ENCODE results near the gene KCNIP1. TPM values are rescaled to one million over a fixed set of nuclear protein-coding genes. Genes with fewer than 3 reads are reported as not detected.
"Not testable (repeated sequence)": the region's sequence is repeated elsewhere in the genome, so short reads cannot be mapped to it uniquely, and the experiment has no call there.

Gene KCNIP1
- total RNA-seq, 1 donor from 2014 or later, result not detected

DNA sequence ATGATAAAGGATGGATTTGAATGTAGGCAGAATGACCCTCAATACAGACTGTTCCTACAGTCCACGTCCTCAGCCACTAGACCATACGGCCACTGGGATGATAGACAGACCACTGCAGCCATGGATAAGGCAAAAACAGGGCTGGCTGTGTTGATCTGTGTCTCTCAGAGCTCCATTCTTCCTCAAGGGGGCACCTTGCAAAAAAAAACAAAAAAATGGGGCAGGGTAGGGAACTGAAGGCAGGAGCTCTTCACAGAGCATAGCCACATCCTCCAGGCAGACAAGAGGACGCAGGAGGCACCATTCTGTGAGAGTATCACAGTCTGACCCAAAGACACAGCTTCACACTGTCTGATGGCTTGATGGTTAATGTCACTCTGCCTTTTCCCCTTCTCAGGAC lies 218.5 kb downstream of the KCNIP1 start:
- ATAC-seq, result no peak

GRCh38 chr5:170731052-170731451 lies 227.2 kb downstream of the KCNIP1 start:
- no peak for ATAC-seq

GRCh38 chr5:170732685-170733084 lies 228.9 kb downstream of the KCNIP1 start:
- ATAC-seq, result no peak

- ATAC-seq, result no peak
Measured at GRCh38 chr5:170736966-170737365, 233.1 kb downstream of the KCNIP1 start.

- ATAC-seq, result no peak
Measured at GRCh38 chr5:170737591-170737990, 233.8 kb downstream of the KCNIP1 start.

GRCh38 chr5:170738840-170739239 lies 235.0 kb downstream of the KCNIP1 start:
- no peak for ATAC-seq

DNA sequence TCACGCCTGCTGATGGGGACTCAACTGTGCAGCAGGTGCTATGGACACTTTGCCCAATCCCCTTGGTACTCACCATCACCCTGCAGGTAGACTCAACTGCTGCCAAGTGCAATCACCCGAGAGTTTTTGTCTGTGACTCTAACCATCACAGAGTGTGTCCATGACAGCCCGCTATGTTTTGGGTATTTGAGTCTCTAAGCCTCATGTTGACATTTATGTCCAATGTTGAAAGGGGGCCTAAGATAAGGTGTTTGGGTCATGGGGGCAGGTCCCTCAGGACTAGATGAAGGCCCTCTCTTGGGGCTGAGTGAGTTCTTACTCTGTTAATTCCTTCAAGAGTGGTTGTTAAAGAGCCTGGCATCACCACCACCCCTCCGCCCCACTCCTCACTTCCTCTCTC lies 235.6 kb downstream of the KCNIP1 start:
- no peak for ATAC-seq

DNA sequence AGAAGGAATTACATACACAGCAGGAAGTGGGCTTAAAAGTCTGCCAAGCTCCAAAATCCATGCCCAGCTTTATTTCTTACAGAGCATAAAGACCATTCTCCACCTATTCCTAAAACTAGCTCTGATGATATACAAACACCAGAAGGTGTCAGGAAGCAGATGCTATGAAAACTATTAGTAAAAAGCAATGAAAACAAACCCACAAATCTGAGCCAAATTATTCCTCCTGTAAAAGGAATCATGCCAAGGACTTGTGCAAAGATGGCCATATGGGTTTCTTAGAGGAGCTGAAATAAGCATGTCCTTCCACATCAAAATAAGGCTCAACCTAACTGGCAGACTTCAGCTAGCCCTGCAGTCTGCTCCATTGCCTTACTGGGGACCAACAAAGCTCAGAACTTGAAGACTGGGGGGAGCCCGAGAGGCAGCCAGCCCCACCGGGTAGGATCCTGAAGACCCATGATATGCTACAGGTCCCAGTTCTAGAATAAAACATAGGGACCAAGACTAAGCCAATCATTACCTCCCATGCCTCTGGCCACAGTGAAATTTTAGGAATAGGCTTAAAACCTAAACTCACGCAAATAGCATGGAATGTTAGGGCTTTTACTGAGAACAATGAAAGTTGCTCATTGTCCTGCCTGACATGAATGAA lies 236.9 kb downstream of the KCNIP1 start:
- no peak for ATAC-seq

DNA sequence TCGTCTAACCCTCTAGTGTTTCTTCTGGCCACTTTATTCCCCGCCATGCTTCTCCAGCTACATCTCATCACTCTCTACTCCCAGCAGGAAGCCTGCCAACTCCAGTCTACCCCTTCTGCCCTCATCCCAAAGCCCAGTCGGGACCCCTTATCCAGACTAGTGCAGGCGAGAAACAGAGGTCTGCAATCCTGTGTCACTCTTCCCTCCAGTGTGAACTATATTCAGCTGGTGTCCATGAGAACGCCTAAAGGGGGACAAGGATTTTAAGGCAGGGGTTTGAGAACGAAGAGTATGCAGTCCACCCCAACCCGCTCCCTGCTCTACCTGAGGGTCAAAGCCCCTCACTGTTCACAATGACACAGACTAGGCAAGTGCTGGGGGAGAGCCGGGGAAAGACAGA lies 238.0 kb downstream of the KCNIP1 start:
- no peak for ATAC-seq

DNA sequence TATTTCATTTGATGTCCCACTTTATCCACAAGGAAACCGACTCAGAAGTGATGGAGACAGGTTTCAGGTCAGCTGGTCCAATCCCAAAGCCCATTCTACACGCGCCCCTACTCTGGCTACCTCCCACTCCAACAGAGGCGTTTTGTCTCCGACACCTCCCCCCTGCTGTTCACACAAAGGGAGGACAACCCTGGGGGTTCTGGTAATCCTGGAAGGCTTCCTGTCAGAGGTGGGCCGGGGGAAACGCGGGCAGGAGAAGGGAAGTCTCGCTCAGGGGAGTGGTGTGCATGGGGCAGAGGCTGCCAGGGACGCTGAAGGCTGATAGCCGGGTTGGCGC lies 240.0 kb downstream of the KCNIP1 start:
- ATAC-seq, result no peak

DNA sequence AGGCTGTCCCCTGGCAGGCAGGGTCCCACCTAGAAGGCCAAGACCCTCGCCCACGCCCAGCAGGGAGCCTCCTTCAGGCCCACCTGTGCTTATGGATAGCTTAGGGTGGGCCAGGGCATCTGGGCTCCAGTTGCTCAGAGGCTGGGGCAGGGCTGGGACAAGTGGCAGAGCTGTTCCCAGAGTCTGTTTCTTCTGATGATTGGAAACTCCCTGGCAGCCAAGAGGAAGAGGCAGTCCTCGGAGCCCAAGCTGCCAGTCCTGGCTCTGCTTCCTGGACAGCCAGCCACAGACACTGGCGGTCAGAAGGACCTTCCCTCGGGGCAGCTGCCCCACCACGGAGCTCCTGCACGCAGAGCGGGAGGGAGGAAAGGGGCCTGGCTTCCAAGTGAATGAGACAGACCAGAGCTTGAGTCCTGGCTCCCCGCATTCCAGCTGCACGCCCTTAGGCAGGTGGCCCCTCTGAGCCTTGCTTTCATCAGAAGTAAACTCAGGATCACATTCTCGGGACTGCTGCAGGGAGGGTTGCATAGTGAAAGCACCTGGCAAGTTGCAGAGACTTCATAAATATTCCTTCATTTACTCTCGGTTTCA lies 241.8 kb downstream of the KCNIP1 start:
- peak; percentile 14 for ATAC-seq

- no peak for ATAC-seq
Measured at GRCh38 chr5:170746075-170746960, 242.5 kb downstream of the KCNIP1 start.

DNA sequence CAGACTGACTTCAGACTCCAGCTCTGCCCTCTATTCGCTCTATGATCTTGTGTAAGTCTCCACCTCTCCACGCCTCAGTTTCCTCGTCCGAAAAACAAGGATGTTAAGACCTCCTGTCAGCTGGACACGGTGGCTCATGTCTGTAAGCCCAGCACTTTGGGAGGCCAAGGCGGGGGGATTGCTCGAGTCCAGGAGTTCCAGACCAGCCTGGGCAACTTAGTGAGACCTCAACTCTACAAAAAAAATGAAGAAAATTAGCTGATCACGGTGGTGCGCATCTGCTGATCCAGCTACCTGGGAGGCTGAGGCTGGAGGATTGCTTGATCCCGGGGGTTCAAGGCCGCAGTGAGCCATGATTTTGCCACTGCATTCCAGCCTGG lies 243.1 kb downstream of the KCNIP1 start:
- no peak for ATAC-seq

GRCh38 chr5:170747357-170747756 lies 243.5 kb downstream of the KCNIP1 start:
- no peak for ATAC-seq

- ATAC-seq, result no peak
Measured at GRCh38 chr5:170747851-170748250, 244.0 kb downstream of the KCNIP1 start.

- ATAC-seq, result no peak
Measured at GRCh38 chr5:170748951-170749471, 245.2 kb downstream of the KCNIP1 start.

DNA sequence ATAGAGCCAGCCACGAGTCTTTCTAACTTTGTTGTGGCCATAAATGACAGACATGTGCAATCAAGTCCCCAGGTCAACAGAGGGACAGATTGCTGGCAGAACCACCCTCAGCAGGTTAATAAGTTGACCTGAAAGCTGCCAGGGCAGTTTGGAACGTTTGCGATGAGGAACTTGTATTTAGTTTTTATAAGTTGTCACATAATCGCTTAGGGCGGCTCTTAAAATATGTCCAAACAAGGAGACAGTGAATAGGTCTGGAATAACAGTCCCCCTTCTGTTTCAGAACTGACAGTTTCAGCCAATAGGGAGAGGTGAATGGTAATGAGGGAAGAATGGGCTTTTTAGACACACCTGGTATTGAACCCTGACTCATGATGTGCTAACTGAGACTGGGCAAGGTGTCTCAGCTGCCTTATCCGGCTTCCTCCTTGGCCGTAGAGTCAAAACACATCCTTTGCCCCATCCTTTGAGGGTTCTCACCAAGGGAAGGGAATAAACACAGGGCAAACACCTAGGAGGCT lies 246.2 kb downstream of the KCNIP1 start:
- peak; percentile 31 for ATAC-seq

DNA sequence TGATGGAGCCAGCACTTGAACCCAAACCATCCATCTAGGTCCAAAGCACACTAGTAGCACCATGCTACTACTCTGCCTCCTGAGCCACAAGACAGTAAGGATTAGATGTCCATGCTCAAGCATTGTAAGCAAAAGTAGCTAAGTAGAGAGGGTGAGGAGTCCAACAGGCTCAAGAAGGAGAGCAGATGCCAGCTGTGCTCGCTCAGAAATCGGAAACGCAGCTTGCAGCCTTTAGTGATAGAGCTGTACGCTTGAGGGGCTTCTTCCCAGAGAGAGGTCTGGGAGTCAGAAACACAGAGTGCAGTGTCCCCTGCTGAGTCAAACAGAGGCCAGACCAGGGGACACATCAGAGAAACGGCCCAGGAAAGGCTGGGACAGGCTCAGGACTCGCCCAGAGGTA lies 247.0 kb downstream of the KCNIP1 start:
- ATAC-seq, result no peak

- no peak for ATAC-seq
Measured at GRCh38 chr5:170751631-170752030, 247.8 kb downstream of the KCNIP1 start.

DNA sequence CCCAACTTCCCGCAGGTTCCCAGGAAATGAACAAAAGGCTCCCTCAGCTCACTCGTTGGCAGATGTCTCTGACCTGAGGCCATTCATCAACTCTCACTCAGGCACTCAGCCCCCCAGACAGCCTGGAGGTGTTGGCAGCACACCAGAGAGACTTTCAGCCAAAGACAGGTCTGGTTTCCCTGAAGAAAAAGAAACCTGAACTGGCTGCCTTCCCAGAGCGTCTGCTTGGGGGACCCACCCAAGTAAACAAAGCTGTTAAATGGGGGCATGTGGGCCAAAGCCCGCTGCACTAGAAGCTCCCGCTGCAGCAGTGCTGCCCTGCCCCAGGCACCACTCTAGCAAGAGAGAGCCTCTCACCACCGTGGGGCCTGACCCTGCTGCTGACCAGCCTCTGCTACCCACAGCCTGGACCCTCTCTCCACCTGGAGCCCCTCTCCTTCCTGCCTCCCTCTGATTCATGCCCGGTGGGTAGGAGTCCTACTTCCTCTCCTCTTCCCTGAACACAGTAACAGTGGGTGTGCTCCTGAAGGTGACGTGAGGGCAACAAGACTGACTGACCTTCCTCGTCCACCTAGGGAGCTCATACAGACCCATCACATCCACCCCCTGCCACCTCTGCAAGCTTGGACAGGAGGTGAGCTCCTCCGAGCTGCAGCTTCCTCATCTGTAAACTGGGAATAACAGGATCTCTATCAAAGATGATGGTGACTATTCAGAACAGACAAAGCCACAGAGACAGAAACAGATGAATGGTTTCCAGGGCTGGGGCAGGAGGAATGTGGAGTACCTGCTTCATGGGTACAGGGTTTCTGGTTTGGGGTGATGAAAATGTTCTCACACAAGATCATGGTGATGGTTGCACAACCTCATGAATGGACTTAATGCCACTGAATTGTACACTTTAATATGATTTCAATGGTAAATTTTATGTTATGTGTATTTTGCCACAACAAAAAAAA lies 248.7 kb downstream of the KCNIP1 start:
- ATAC-seq, result peak; percentile 12

DNA sequence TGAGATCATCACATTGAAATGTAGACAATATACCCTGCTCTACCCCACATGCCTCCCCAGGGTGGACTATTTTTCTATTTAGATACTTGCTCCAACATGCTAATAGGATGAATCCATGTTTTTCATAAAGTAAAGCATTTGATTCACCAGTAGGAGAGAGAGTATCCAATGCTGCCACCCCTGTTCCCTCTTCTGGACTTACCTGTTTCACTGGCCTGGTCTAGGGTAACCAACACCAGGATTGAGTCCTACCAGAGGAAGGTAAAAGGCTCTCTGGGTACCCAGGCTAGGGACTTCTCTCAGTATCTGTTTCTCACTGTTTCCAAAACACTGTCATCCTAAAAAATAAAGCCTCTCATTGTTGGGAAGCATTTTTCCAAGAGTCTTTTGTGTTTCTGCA lies 249.5 kb downstream of the KCNIP1 start:
- ATAC-seq, result no peak

- ATAC-seq, result not testable (repeated sequence)
Measured at GRCh38 chr5:170754508-170754907, 250.7 kb downstream of the KCNIP1 start.

All from esophagus mucosa (tissue), 1 donor.